Measurements from ENCODE around the gene AGAP2.
"Not testable (repeated sequence)": the region's sequence is repeated elsewhere in the genome, so short reads cannot be mapped to it uniquely, and the experiment has no call there.

AGAP2 gene

DNA sequence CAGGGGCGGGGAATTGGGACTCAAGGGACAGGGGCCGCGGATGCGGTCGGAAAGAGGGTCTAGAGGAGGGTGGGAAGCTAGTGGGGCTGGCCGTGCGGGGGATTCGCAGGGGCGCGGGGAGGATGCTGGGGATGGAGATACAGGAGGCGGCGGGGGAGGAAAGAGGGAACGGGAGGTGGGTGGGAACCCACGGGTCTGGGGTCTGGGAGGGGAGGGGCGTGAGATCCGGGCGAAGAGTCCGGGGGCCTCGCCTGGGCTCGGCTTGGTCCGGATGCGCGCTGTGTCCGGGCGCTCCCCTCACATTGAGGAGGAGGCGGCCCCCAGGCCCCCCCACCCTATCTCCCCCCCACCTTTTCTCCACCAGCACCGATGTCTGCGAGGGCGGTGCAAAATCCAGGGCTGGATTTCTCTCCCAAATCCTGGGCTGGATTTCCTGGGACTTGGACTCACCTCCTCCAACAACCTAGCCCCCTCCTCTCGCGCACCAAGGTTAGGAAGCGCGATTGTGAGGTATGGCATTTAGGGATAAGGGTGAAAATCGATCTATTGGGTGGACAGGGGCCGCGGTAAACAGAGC lies at the start of gene AGAP2:
TSS of gene AGAP2 (minus strand) at position 82 of the 577 bp plus-strand sequence. CDS start 496 bp downstream, outside the sequence.
- DNase-seq (ENCODE audit: low read depth) = no peak

DNA sequence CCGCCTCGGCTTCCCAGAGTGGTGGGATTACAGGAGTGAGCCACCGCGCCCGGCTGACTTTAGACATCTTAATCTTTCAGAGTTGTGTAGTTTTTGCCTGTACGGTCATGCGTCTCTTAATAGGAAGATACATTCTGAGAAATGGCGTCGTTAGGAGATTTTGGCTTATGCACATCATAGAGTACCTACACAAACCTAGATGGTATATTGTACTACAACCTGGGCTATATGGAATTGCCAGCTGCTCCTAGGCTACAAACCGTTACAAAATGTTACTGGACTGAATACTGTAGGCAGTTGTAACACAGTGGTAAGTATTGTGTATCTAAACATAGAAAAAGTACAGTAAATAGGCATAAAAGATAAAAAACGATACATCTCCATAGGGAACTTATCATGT lies 45.3 kb upstream of the AGAP2 start:
- no peak for DNase-seq (ENCODE audit: low read depth)

DNA sequence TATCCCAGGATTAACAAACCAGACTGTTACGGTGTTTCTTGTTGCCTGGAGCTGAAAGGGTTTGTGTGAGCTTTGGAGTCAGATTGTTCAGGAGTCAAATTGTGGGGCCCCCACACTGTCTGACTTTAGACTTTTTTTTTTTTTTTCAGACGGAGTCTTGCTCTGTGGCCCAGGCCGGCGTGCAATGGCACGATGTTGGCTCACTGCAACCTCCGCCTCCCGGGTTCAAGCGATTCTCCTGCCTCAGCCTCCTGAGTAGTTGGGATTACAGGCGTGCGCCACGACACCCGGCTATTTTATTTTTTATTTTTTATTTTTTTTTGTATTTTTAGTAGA lies 44.9 kb upstream of the AGAP2 start:
- DNase-seq (ENCODE audit: low read depth) = no peak

DNA sequence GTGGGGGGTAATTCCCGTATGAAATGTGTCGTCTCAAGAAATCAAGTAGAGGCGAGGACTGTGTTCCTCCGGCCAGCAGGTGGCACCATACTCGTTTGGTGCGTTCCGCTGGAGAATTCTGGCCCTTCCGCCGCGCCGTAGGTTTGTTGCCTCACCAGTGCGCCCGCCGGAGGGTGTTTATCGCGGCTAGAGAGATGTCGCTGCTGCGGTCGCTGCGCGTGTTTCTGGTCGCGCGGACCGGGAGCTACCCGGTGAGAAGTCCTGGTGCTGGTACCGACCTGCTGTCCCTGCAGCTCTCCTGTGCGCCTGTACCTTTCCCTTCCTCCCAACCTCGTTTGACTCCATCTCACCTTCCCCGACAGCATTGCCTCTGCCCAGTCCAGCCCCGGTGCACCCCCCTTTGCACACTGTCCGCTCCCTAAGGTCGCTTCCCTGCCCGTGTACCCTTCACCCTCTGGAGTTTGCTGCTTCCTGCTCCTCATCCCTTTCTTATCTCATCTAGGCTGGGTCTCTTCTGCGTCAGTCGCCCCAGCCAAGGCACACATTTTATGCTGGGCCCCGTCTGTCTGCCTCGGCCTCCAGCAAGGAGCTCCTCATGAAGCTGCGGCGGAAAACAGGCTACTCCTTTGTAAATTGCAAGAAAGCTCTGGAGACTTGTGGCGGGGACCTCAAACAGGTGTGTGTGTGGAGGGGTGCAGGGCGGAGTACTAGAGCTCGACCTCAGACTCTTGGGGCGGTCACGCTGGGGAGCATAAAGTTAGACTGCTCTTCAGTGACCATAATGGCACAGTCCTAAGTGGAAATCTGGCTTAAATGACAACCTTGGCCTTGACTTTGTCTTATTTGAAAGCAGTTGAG lies 44.3 kb upstream of the AGAP2 start, which contains the start of gene TSFM:
TSS of gene TSFM (plus strand) at position 180 of the 858 bp plus-strand sequence. CDS start at position 195, 15 bp downstream.
- peak; percentile 94 for DNase-seq (ENCODE audit: low read depth)

DNA sequence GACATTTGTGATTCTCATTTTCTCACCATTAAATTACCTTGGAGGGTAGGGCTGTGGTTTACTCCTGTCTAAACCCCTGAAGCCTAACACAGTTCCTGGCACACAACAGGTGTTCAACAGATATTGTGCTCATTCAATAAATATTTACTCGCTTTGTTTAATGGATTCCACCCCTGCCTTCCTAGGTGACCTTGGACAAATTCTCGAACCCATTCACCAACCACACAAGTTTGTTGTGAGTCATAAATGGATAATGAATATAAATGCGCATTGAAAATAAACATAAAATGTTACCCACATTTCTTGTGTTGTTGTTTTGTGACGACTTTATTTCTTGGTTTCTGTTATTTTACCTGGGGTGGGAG lies 43.7 kb upstream of the AGAP2 start:
- no peak for DNase-seq (ENCODE audit: low read depth)

DNA sequence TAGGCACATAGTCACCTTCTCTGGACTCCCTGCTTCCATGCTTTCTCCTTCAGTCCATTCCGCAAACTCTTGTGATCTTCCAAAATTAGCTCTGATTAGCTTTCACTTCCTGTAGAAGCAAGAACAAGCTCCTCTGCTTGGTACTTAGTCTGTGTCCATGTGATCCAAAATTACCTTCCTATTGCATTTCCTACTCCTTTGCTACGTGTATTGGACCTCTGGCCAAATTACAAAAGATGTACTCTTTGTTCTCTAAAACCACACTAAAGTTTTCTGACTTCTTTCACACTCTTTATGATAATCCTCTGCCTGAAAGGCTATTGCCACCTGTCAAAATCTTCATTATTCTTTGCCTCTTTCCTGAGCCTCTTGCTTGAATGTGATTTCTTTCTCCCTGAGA lies 43.3 kb upstream of the AGAP2 start:
- DNase-seq (ENCODE audit: low read depth) = no peak

DNA sequence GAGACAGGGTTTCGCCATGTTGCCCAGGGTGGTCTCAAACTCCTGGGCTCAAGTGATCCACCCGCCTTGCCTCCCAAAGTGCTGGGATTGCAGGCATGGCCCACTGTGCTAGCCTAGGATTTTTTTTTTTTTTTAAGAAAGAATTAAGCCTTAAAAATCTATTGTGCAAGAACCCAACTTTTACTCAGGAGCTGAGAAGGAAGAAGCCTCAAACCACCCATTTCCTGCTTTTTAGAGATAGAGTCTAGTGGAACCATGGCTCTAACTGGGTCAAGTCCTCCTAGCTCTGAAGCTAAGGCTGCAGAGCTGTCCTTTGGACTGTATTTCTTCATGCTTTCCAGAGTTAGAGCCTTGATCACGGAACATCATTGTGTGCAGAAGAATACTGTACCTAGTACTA lies 42.7 kb upstream of the AGAP2 start:
- DNase-seq (ENCODE audit: low read depth) = no peak

DNA sequence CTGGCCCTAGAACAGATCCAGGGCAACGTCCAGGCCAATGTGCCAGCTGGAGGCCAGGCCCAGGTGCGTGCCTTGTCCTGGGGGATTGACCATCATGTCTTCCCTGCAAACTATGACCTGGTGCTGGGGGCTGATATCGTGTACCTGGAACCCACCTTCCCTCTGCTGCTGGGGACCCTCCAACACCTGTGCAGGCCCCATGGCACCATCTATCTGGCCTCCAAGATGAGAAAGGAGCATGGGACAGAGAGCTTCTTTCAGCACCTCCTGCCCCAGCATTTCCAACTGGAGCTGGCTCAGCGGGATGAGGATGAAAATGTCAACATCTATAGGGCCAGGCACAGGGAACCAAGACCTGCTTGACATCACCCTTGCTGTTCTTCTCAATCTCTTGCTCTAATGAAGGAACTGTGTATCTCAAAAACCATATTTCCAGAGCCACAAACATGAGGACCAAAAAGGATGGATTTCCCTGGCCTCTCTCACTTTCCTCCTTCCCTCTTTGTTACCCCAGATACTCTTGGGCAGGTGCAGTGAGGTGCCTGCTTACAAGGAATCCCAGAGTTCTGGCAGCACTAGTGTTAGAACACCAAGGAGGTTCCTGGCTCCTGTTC lies 41.8 kb upstream of the AGAP2 start:
- DNase-seq (ENCODE audit: low read depth) = no peak

DNA sequence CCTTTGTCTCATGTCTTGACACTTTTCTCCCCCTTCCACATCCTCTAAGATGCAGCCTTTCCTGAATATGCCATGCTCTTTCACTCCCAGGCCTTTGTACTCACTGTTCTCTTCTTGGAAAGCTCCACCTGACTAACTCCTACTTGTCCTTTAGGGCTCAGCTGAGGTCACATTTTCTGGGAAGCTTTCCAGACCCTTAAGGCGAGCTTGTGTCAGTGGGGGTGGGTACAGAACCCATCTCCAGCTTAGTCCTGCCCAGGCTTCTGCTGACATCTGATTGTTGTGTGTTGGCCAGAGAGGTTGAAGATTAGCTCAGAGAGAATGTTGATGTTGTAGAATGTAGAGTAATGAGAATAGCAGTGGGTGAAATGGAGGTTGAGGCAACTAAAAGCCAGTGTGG lies 41.2 kb upstream of the AGAP2 start:
- DNase-seq (ENCODE audit: low read depth) = no peak

DNA sequence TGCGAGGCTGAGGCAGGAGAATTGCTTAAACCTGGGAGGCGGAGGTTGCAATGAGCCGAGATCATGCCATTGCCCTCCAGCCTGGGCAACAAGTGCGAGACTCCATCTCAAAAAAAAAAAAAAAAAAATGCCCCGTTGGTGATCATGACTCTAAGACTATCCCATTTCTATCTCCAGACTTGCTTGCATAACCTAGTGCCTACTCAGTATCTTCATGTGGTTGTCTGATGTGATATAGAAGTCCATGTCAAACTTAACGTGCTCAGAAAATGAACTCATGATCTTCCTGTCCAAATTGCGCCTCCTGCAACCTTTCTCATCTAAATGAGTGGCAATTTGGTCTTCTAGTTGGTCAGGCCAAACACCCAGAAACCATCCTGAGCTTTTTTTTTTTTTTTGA lies 39.4 kb upstream of the AGAP2 start:
- no peak for DNase-seq (ENCODE audit: low read depth)

DNA sequence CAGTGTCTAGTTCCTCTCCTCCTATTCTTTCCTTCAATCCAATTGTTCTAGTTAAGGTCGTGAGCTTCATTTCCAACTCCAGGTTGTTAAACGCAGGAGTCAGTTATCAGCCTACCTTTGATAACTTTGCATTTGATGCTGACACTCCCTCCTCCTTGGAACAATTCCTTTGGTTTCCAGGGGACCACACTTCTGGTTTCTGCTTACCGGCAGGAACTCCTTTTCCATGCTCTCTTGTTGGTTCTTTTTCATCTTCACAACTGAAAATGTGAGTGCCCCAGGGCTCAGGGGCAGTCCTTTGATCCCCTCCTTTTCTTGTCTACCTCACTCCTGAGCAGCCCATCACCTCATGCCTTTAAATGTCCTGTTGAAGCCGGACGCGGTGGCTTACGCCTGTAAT lies 38.8 kb upstream of the AGAP2 start:
- DNase-seq (ENCODE audit: low read depth) = no peak

DNA sequence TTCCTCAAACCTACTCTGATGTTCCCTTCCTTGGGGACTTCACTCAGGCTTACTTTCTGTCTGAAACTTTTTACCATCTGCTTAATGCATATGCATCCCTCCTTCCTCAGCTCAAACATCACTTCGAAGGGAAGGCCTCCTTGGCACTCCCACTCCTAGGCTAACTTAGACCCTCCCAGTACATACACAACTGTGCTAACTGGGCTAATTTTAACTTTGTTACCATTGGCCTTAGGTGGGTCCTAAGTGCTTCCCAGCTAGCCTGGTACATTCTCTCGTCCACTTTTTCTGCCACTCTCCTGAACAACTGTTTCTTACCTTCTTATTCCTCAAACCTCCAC lies 37.7 kb upstream of the AGAP2 start:
- no peak for DNase-seq (ENCODE audit: low read depth)

DNA sequence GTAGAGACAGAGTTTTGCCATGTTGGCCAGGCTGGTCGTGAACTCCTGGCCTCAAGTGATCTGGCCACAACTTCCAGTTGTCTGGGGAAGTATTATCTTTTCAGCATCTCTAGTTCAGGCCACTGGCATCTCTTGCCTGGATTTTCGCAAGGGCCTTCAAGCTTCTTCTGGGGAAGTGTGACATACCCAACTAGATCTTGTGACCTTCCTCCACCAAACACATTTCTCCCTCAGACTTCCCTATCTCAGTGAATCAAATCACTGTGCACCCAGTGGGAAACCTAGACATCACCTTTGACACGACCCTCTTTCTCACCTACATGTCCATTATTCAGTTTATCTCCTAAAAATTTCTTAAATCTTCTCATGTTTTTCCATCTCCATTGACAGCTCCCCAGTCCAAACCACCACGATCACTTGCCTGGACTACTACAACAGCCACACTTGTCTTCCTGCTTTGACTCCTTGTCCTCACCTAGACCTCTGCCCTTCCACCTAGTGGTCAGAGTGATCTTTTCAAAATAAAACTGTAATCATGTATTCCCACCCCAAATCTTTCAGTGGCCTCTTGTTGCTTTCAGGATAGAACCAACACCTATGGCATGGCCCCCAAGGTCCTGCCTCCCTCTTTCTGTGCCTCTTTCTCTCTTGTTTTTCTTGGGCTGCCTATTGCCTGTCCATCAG lies 37.2 kb upstream of the AGAP2 start:
- no peak for DNase-seq (ENCODE audit: low read depth)

DNA sequence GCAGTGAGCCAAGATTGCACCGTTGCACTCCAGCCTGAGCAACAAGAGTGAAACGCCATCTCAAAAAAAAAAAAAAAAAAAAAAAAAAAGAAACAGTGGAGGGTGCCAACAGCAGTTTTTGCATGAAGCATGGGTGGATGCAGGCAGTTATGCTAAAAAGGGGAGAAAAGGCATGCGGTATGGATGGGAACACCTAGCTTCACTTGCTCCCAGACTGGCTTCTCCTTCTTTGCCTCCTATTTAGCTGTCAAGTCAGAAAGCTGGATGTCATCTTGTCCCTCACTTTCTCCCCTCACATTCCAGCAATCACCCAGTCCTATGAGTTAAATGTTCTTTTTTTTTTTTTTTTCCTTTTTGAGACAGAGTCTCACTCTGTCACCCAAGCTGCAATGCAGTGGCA lies 36.5 kb upstream of the AGAP2 start:
- no peak for DNase-seq (ENCODE audit: low read depth)

DNA sequence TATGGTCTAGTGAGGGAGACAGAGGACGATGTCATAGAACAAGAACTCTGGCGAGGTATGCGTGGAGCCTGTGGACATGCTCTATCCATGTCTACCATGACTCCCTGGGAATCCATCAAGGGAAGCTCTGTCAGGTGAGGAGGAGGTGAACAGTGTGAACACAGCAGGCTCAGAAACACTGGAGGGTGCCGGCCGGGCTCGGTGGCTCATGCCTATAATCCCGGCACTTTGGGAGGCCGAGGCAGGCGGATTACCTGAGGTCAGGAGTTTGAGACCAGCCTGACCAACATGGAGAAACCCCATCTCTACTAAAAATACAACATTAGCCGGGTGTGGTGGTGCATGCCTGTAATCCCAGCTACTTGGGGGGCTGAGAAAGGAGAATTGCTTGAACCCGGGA lies 36.1 kb upstream of the AGAP2 start:
- DNase-seq (ENCODE audit: low read depth) = not testable (repeated sequence)

DNA sequence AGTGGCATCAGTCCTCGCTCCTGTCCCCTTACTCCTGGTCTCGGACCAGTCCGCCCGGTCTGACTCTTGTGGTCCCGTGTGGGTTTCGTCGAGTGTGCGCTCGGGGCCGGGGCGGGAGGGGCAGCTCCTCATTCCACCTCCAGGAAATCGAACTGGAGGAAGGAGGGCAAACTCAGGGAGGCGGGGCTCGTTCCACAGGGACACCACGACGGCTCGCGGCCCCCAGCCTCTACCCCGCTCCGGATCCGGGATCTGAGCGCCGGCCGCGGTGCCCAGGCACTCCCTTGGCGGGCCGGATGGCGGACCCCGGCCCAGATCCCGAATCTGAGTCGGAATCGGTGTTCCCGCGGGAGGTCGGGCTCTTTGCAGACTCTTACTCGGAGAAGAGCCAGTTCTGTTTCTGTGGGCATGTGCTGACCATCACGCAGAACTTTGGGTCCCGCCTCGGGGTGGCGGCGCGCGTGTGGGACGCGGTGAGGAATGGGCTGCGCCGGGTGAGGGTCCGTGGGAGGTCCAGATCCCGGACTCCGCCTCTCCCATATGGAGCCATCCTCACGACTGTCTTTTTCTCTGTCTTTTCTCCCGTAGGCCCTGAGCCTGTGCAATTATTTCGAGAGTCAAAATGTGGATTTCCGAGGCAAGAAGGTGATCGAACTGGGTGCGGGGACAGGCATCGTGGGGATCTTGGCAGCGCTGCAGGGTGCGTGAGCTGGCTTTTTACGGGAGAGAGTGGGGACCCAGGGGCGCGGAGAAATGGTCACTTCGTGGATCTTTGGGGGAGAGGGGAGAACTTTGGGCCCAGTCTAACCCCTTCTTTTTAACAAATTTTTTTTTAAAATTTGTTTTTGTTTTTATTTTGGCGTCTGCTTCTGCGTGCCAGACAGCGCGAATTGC lies 34.1 kb upstream of the AGAP2 start, which contains the start of gene EEF1AKMT3:
TSS of gene EEF1AKMT3 (plus strand) at position 186 of the 894 bp plus-strand sequence. CDS start at position 297, 111 bp downstream.
- peak; percentile 40 for DNase-seq (ENCODE audit: low read depth)

DNA sequence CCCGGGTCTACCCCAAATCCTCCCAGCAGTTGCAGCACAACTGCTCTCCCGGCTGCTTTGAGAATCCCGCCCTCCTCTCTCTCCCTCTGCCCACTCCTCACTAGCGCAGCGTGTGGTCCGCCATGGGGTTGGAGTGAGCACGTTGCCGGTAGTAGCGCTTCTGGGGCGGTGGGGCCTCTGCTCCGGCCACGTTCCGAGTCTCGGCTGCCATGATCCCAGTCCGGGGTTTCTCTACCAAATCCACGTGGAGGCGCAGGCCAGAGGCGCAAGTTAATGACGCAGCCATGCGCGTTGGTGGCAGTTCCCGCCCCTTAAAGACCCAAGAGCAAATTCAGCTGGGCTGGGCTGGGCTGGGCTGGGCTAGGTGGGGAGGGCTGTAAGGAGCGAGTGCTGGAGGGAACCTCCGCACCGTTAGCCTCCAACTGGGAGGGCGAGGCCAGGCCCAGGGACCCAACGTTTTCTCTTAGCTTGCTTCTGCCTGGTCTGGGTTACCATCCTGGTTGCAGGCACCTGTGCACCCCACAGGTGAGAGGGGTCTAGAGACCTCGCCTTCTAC lies 33.4 kb upstream of the AGAP2 start, which contains the start of gene METTL1:
TSS of gene METTL1 (minus strand) at position 233 of the 556 bp plus-strand sequence. CDS start at position 211, 22 bp downstream.
- peak; percentile 98 for DNase-seq (ENCODE audit: low read depth)

DNA sequence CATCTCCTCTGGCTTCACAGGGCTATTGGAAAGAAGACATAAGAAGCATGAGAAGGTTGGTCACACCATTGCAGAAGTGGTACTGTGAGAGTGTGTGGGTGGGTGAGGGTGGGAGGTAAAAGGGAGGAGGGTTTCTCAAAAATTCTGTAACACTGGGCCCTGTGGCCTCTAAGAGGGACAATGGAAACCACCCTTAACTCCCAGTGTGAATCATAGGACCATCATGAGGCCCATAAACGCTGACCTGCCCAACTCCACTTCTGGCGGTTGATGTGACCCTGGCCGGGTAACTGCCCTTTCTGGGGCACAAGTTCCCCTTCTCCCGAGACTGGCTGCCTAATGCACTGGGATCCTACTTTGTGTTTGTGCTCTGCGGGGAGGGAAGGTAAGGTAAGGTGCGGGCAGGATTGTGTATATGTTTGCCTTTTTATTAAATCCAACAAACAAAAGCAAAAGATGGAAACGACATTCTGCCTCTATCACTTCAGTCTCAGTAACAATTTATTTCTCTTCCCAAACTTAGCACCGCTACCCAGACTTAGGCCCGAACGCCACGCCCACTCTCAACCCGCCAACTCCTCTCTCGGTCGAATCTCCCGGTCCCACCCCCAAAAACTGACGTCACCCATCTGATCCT lies 32.8 kb upstream of the AGAP2 start:
- peak; percentile 92 for DNase-seq (ENCODE audit: low read depth)

DNA sequence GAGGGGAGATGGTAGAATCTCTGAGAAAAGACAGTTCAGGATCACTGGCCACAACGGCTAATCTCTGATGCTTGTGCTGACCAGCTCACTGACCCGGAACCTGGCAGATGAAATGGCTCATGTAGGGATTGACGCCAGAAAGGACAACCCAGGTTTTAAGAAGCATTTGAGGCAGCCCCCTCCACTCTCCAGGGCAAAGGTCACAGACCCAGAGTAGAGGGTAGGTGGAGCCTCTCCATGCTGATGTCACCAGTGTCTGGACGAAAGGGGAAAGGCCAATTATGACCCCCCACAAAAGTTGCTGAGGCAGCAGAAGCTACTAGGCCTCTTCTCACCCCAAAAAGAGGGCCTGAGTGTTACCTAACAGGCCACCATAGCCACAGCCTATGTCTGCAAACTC lies 32.2 kb upstream of the AGAP2 start:
- no peak for DNase-seq (ENCODE audit: low read depth)

DNA sequence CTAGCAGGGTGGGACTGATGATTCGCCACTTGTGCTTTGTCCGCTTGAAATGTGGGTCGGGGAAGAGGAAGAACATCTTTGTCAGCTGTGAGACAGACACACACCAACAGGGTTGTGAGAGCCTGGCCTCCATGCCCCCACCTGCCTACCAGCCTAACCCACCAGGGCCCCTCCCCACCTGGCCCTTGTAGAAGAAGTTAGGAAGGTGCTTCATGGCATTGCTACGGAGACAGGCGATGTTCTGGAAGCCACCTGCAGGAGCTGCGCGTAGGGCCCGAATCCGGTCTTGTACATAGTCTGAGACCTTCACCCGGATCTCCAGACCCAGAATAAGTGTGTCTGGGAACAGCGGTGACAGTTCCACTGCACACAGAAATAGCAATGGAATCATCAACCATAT lies 31.1 kb upstream of the AGAP2 start:
- DNase-seq (ENCODE audit: low read depth) = no peak

DNA sequence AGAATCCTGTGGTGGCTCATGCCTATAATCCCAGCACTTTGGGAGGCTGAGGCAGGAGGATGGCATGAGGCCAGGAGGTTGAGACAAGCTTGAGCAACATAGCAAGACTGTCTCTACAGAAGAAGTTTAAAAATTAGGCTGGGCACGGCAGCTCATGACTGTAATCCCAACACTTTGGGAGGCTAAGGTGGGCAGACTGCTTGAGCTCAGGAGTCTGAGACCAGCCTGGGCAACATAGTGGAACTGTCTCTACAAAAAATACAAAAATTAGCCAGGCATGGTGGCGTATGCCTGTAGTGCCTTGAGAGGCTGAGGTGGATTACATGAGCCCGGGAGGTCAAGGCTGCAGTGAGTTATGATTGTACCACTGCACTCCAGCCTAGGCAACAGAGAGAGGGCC lies 29.3 kb upstream of the AGAP2 start:
- no peak for DNase-seq (ENCODE audit: low read depth)

Measured in iris pigment epithelial cell (primary cell).